Measurements from ENCODE around the gene PDILT.

GRCh38 chr16:20347666-20348364 lies 56.7 kb downstream of the PDILT start:
- TF ChIP-seq CTCF (IDR thresholded peaks at IDR 0.05) = no peak
- TF ChIP-seq POLR2A (IDR thresholded peaks at IDR 0.05) = no peak

All from adrenal gland (tissue), 5 donors.